HG02840 (cell line): ENCODE data around the gene PDE2A.

ENCODE experiments used
- ATAC-seq: cut with Tn5 transposase; IDR thresholded peaks from one replicate; pipeline ENCODE4 v1.9.1; 2021; ENCODE audit warnings: mild to moderate bottlenecking, moderate library complexity, moderate number of reproducible peaks; ENCODE audit not compliant: unreplicated experiment, low FRiP score

Gene PDE2A

GRCh38 chr11:72595292-72595684 is 78.9 kb downstream of the PDE2A start:
- ATAC-seq = no peak

GRCh38 chr11:72594493-72595291 is 79.5 kb downstream of the PDE2A start:
- ATAC-seq = no peak

GRCh38 chr11:72592698-72593495 is 81.3 kb downstream of the PDE2A start:
- ATAC-seq = no peak

- ATAC-seq = no peak
Measured at GRCh38 chr11:72591785-72592502, 82.3 kb downstream of the PDE2A start.

GRCh38 chr11:72591023-72591422 is 83.2 kb downstream of the PDE2A start:
- ATAC-seq = no peak

GRCh38 chr11:72589802-72590761 is 84.1 kb downstream of the PDE2A start:
- no peak for ATAC-seq

GRCh38 chr11:72588421-72589410 is 85.5 kb downstream of the PDE2A start:
- no peak for ATAC-seq

- ATAC-seq = no peak
Measured at GRCh38 chr11:72587696-72588095, 86.5 kb downstream of the PDE2A start.

GRCh38 chr11:72586321-72587090 is 87.7 kb downstream of the PDE2A start:
- ATAC-seq = no peak

- no peak for ATAC-seq
Measured at GRCh38 chr11:72585762-72586311, 88.4 kb downstream of the PDE2A start.

- no peak for ATAC-seq
Measured at GRCh38 chr11:72584939-72585597, 89.2 kb downstream of the PDE2A start.

GRCh38 chr11:72584293-72584938 is 89.8 kb downstream of the PDE2A start:
- ATAC-seq = no peak

GRCh38 chr11:72583616-72584292 is 90.5 kb downstream of the PDE2A start:
- no peak for ATAC-seq

- ATAC-seq = no peak
Measured at GRCh38 chr11:72583177-72583553, 91.1 kb downstream of the PDE2A start.

- ATAC-seq = no peak
Measured at GRCh38 chr11:72582206-72583176, 91.7 kb downstream of the PDE2A start.
